Gastroesophageal sphincter (tissue), 3 donors: Measurements from ENCODE around the gene ZFHX2.

Source experiments
- CTCF ChIP-seq, 4 experiments: fragments of 200-600 bp in 2 of 4; fragments of 450-650 bp in 2 of 4; sonication (generic) in 1 of 4; IDR thresholded peaks; one replicate each; pipeline ENCODE4 v1.5.1; 2017 to 2019; ENCODE audit warnings: antibody characterized with exemption in 4 of 4, mild to moderate bottlenecking in 2 of 4, moderate library complexity in 2 of 4
- EP300 ChIP-seq: sonication (generic); formaldehyde crosslinking; IDR thresholded peaks from one replicate; pipeline ENCODE4 v1.6.1; 2017; ENCODE audit warnings: antibody characterized with exemption, mild to moderate bottlenecking
- POLR2A ChIP-seq, 2 donors: fragments of 450-650 bp; IDR thresholded peaks; one replicate each; pipeline ENCODE4 v1.6.1; 2017; ENCODE audit warnings: antibody characterized with exemption in 2 of 2, mild to moderate bottlenecking in 2 of 2, moderate library complexity in 1 of 2
- POLR2AphosphoS5 ChIP-seq: sonication (generic); formaldehyde crosslinking; IDR thresholded peaks from one replicate; pipeline ENCODE4 v1.6.1; 2017; ENCODE audit warnings: antibody characterized with exemption

GRCh38 chr14:23487216-23487615 lies 64.3 kb downstream of the ZFHX2 start:
- TF ChIP-seq CTCF (IDR thresholded peaks at IDR 0.05) (no peak), POLR2A (IDR thresholded peaks at IDR 0.05) (no peak), EP300 (no peak), POLR2AphosphoS5 (no peak)
